Measurements from ENCODE around the gene ERICH6B.

Gene ERICH6B

DNA sequence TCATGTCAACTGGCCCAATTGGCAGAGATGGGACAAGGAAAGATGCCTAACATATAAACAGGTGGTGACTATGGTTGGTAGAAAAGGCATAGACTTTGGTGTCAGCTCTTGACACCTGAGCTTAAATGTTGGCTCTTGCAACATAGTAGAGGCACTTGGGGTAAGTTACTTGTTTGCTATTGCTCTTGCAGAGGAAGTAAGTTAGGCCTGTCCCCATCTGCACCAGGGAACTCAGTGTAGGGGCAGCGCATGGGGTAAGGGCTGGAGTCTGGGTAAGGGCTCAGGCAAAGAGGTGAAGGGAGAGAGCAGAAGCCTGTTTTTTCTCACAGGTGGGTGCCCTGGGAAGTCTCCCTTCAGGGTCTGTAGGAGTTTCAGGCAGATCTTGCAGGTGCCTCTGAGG is 27.6 kb downstream of the ERICH6B start:
- TF ChIP-seq CTCF (IDR thresholded peaks at IDR 0.05; ENCODE audit: low read depth, low read length), result no peak

DNA sequence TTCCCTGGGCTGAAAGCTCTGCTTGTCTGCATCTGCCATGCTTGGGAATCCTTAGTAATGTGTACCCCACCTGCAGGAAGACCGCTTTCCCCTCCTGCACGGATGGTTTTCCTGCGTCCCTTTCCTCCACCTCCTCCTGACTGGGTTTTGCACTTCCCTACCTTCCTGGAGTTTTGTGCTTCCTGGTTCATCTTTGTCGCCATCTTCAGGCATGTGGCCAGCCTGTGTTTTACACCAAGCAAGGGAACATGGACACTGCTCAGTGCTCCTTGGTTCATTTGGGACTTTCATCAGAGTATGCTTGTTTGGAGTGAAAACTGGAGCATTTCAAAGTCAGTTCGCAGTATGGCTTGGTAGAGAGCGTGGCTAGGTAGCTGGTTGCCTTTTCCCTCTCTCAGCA is 30.7 kb downstream of the ERICH6B start:
- peaks cover 7% of the 10 kb centered on the region for H3K27me3 ChIP-seq (ENCODE audit: insufficient read depth, low read depth, severe bottlenecking)
- no peaks in the 10 kb centered on the region for H3K9me3 ChIP-seq (ENCODE audit: severe bottlenecking)
- TF ChIP-seq CTCF (IDR thresholded peaks at IDR 0.05; ENCODE audit: low read depth, low read length), result peak; percentile 58
- no peaks in the 10 kb centered on the region for H3K36me3 ChIP-seq
- no peak overlapping the region for H3K4me3 ChIP-seq (ENCODE audit: low read depth, low read length)
- no peak overlapping the region for H3K27ac ChIP-seq
- DNase-seq, result no peak

More for the DNA sequence above, 27.6 kb downstream of the ERICH6B start:
- H3K27me3 ChIP-seq (ENCODE audit: insufficient read depth, low read depth, severe bottlenecking), result no peaks in the 10 kb centered on the region
- no peak overlapping the region for H3K27ac ChIP-seq
- H3K4me3 ChIP-seq (ENCODE audit: low read depth, low read length), result no peak overlapping the region
- H3K9me3 ChIP-seq (ENCODE audit: severe bottlenecking), result no peaks in the 10 kb centered on the region
- no peak for DNase-seq
- H3K36me3 ChIP-seq, result no peaks in the 10 kb centered on the region

DNA sequence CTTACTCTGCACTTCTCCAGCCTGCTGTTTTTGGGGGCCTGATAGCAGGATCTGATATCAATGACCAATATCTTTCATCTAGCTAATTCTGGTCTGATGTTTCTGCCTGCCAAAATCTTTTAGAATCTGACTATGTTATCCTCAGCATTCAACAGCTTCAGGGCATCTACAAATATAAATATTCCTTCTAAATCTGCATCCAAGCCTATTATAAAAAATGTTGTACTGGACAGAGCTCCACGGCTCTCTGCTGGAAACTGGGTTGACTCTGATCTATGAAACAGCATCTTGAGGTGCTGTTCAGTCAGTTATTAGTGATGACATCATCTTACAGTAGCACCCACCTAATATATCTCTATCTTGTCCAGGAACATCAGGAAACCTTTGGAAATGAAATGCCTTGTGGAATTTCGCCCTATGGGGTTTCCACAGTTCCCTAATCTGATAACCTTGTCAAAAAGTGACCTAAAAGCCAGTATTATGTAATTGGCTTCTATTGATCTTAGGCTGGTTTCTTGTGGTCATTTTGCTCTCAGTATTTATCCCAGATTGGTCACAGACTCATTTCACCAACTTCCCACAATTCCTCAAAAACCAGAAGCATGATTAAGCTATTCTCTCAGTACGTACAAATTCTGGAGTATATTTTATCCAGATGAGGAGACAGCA is 33.0 kb downstream of the ERICH6B start:
- Histone ChIP-seq H3K27ac (no peak overlapping the region), H3K27me3 (ENCODE audit: insufficient read depth, low read depth, severe bottlenecking) (peaks cover 10% of the 10 kb centered on the region), H3K36me3 (no peaks in the 10 kb centered on the region), H3K9me3 (ENCODE audit: severe bottlenecking) (no peaks in the 10 kb centered on the region), H3K4me3 (ENCODE audit: low read depth, low read length) (no peak overlapping the region)
- DNase-seq, result no peak
- TF ChIP-seq CTCF (IDR thresholded peaks at IDR 0.05; ENCODE audit: low read depth, low read length), result no peak

GRCh38 chr13:45576466-45576865 is 39.1 kb downstream of the ERICH6B start:
- H3K27me3 ChIP-seq (ENCODE audit: insufficient read depth, low read depth, severe bottlenecking), result peaks cover 25% of the 10 kb centered on the region
- H3K27ac ChIP-seq, result no peak overlapping the region
- H3K4me3 ChIP-seq (ENCODE audit: low read depth, low read length), result no peak overlapping the region
- H3K36me3 ChIP-seq, result no peaks in the 10 kb centered on the region
- H3K9me3 ChIP-seq (ENCODE audit: severe bottlenecking), result no peaks in the 10 kb centered on the region
- DNase-seq, result no peak
- TF ChIP-seq CTCF (IDR thresholded peaks at IDR 0.05; ENCODE audit: low read depth, low read length), result no peak

DNA sequence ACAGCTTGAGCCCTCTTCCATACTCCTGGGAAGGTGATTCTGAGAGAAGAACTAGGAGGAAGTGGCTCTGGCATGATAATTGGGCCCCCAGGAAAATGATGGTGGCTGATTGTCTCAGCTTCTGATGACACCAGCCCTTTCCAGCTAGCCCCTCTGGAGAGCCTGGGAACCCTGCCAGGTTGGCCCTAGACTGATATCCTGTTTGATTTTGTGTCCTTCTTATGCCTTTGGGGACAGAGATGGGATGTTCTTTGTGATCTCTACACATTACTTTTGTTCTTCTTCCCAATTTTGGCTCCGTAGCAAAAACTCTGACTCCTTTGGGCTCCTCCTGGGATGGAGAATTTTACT is 39.7 kb downstream of the ERICH6B start:
- DNase-seq, result no peak
- H3K4me3 ChIP-seq (ENCODE audit: low read depth, low read length), result no peak overlapping the region

More for the DNA sequence above, 39.7 kb downstream of the ERICH6B start:
- Histone ChIP-seq H3K27ac (no peak overlapping the region), H3K27me3 (ENCODE audit: insufficient read depth, low read depth, severe bottlenecking) (peaks cover 25% of the 10 kb centered on the region), H3K9me3 (ENCODE audit: severe bottlenecking) (no peaks in the 10 kb centered on the region), H3K36me3 (no peaks in the 10 kb centered on the region)
- no peak for TF ChIP-seq CTCF (IDR thresholded peaks at IDR 0.05; ENCODE audit: low read depth, low read length)
